AG09319 (cell line): ENCODE data around the gene ZNF473.
"Not testable (repeated sequence)": the region's sequence is repeated elsewhere in the genome, so short reads cannot be mapped to it uniquely, and the experiment has no call there.

ENCODE experiments used
- DNase-seq: peaks from one replicate; pipeline ENCODE4 v3.0.0-alpha.2; 2010; ENCODE audit warnings: low read depth; ENCODE audit errors: extremely low read depth
- TF ChIP-seq, protein P1 (sequence below): IDR thresholded peaks from 2 replicates; pipeline ENCODE4 v1.5.1; 2011; ENCODE audit warnings: low read depth, mild to moderate bottlenecking, inconsistent platforms, low read length, moderate library complexity

ZNF473 gene

DNA sequence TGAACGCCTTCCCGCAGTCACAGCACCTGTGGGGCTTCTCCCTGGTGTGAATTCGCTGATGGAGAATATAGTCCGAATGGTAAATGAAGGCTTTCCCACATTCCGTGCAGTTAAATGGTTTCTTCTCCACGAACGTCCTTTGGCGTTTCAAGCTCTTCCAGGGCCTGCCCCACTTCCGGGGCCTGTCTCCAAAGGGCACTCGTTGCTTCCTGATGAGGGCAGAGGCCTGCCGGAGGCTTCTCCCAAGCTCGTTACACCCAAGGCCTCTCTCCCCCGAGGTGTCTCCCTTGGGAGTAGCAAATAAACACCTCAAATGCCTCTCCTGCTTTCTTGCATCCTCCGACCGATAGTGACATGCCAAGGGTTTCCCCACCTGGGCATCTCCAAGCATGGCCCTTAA is 34.3 kb downstream of the ZNF473 start:
- TF ChIP-seq, protein P1, sequence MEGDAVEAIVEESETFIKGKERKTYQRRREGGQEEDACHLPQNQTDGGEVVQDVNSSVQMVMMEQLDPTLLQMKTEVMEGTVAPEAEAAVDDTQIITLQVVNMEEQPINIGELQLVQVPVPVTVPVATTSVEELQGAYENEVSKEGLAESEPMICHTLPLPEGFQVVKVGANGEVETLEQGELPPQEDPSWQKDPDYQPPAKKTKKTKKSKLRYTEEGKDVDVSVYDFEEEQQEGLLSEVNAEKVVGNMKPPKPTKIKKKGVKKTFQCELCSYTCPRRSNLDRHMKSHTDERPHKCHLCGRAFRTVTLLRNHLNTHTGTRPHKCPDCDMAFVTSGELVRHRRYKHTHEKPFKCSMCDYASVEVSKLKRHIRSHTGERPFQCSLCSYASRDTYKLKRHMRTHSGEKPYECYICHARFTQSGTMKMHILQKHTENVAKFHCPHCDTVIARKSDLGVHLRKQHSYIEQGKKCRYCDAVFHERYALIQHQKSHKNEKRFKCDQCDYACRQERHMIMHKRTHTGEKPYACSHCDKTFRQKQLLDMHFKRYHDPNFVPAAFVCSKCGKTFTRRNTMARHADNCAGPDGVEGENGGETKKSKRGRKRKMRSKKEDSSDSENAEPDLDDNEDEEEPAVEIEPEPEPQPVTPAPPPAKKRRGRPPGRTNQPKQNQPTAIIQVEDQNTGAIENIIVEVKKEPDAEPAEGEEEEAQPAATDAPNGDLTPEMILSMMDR, result no peak
- no peak for DNase-seq

DNA sequence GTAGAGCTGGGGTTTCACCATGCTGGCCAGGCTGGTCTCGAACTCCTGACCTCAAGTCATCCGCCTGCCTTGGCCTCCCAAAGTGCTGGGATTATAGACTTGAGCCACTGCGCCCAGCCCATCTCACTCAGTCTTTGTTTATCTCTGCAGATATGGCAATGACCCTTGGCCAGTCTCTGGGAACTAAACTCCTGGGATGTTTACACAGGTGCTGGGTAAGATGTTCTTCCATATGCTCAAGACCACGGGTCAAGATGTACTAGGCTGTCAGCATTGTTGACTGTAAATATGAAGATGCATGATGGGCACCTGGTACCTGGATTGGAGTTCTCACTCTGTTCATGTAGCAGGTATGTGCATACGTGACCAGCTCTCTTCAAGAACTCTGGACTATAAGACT is 35.8 kb downstream of the ZNF473 start:
- TF ChIP-seq, protein P1, result no peak
- no peak for DNase-seq

DNA sequence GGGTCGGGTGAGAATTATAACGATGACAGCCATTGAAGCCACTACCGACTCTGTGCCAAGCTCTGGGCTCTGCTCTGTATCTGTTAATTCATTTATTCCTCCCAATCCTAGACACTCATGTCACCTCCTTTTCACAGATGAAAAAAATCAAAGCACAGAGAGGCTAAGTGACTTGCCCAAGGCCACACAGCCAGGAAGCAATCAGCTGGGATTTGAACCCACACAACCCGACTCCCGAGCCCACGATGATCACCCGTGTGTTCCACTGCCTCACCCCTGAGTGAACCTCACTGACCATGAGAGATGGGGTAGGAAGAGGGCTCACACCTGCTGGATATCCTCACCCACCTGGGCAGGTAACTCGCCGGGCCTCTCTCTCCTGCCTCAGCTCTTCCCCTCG is 40.1 kb downstream of the ZNF473 start:
- DNase-seq, result no peak
- TF ChIP-seq, protein P1, result no peak

DNA sequence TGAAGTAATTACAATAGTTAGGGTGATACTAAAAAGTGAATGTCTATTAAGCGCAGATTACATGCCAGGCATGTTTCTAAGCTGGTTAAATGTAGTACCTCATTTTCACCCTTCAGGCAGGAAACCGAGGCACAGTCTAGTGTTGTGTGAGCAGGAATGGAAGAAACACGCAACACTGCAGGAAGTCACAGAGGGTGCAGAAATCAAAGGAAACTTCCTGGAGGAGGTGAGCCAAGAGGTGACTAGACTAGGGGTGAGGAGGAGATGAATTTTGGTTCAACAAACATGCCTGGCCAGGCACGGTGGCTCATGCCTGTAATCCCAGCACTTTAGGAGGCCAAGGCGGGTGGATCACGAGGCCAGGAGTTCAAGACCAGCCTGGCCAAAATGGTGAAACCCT is 41.8 kb downstream of the ZNF473 start:
- TF ChIP-seq, protein P1, result no peak
- no peak for DNase-seq

DNA sequence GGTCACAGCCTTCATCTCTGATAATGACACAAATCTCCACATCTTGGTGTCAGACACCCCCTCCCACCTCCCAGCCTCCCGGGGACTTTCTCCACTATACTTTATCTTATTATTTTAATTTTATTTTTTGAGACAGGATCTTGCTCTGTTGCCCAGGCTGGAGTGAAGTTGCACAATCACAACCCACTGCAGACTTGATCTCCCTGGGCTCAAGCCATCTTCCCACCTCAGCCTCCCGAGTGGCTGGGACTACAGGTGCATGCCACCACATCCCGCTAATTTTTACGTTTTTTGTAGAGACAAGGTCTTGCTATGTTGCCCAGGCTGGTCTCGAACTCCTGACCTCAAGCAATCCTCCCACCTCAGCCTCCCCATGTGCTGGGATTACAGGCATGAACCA is 42.6 kb downstream of the ZNF473 start:
- DNase-seq, result not testable (repeated sequence)

DNA sequence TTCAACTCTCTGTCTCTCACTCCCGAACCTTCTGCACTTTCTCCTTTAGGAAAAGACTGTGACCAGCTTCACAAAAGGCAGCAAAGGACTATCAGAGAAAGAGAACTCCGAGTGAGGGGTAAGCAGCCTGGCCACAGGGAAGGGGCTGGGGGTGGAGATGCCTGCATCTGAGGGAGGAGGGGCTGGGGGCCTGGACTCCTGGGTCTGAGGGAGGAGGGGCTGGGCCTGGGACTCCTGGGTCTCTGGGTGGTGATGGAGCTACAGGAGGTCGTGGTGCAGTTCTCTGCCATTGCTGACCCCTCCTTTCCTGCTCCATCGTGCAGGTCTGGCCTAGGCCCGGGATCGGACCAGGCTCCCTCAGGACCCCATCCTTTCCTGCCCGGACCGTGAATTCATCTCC is 49.3 kb downstream of the ZNF473 start:
- not testable (repeated sequence) for DNase-seq

DNA sequence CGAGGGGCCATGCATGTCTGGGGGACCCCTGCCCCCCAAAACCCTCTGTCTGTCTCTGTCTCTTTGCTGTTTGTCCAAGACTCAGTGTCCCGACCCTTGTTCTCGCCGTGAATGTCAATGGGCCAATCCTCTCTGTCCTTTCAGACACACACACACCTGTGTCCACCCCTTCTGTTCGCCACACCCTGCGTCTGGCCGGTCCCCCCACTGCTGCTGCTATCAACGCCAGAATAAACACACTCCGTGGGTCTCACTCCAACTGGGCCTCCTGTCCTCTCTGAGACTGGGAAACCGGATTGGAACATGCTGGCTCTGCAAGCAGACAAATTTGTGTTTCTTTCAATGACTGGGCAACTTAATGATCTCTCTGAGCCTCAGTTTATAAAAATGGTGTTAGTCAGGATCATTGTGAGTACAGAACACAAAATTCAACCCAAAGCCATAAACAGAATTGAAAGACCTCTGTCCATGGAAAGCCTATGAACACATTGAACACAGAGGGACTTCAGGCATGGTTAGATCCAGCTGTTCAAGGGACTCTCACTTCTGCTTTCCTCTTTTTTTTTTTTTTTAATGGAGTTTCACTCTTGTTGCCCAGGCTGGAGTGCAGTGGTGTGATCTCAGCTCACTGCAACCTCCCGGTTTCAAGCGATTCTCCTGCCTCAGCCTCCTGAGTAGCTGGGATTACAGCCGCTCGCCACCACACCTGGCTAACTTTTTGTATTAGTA is 50.0 kb downstream of the ZNF473 start:
- DNase-seq, result not testable (repeated sequence)

DNA sequence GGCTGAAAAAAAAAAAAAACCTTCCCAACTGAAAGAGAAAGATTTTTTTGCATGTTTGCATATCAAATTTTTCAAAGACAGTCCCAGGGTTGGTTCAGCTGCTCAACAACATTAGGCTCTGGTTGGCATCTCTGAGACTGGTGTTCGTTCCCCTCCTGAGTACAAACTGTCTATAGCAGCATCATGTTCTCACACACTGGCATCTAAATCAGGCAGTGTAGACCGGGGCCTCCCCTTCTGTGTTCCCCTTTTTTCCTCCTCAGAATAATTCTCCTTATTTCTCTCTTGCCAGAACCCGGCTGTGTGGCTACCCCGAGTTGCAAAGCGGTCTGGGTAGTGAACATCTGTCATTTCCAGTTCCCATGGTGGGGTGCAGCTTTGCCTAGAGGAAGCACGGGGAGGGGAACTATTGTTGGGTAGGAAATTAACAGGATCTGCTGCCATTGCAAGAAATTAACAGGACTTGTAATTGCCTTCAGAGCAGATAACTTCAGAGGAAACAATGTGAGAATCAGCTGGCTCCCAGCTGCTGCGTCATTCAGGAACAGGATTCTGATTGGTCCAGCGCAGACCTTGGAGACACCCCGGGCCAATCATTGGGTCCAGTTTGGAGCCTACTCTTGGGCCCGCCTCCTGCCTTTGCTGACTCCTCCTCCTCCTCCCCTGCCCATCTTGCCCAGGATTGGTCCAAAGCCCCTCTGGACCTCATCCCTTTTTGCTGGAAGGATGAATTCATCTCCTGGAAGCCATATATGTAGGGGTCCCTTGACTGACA is 51.0 kb downstream of the ZNF473 start:
- not testable (repeated sequence) for DNase-seq

DNA sequence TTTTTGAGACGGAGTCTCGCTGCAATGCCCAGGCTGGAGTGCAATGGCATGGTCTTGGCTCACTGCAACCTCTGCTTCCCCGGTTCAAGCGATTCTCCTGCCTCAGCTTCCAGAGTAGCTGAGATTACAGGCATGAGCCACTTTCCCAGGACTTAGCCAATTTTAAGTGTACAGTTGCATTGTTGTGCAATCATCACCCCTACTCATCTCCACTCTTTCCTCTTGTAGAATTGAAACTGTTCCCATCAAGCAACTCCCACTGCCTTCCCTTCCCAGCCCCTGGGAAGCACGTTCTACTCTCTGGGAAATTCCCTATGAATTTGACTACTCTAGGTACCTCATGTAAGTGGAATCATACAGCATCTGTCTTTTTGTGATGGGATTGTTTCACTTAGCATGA is 53.2 kb downstream of the ZNF473 start:
- not testable (repeated sequence) for DNase-seq

DNA sequence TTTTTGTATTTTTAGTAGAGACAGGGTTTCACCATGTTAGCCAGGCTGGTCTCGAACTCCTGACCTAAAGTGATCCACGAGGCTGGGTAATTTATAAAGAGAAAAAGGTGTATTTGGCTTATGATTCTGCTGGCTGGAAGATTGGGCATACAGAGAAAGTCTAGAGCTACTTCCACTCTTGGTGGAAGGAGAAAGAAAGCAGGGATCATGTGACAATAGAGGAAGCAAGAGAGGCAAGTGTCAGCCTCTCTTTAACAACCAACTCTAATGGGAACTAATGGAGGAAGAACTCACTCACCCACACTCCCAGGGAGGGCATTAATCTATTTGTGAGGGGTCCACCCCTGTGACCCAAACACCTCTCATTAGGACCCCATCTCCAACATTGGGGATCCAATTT is 58.6 kb downstream of the ZNF473 start:
- not testable (repeated sequence) for DNase-seq

DNA sequence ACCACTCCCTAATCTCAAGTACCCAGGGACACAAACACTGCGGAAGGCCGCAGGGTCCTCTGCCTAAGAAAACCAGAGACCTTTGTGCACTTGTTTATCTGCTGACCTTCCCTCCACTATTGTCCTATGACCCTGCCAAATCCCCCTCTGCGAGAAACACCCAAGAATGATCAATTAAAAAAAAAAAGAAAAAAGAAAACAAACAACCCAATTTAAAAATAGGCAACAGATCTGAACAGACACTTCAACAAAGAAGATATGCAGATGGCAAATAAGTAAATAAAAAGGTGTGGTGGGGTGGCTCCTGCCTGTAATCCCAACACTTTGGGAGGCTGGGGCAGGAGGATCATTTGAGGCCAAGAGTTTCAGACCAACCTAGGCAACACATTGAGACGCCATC is 61.3 kb downstream of the ZNF473 start:
- DNase-seq, result not testable (repeated sequence)

DNA sequence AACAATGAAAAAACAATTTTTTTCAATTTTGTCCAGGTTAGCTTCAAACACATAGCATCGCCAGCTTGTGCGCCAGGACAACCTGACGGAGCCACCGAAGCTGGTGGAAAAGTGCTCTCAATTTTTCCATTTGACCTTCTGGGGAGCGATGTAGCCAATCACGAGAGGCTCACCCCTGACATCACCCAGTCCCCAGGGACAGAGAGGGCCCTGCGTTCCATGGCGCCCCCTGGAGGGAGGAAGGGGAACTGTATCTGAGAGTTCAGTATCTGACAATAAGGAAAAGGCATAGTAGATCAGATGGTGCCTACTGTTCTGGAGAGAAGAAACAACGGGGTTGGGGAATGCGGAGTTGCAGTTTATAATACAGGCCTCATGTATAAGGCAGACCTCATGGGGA is 64.9 kb downstream of the ZNF473 start:
- DNase-seq, result not testable (repeated sequence)

DNA sequence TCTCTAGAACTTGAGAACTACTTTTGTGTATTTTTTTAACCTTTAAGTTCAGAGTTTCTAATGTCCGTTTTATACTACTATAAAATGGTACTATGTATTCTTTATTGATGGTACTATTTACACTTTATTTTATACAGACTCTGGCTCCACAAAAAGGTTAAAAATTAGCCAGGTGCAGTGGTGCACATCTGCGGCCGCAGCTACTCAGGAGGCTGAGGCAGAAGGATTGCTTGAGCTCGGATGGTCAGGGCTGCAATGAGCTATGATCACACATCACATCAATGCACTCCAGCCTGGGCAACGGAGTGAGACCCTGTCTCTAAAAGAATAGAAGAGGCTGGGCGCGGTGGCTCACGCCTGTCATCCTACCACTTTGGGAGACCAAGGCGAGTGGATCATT is 66.0 kb downstream of the ZNF473 start:
- not testable (repeated sequence) for DNase-seq

DNA sequence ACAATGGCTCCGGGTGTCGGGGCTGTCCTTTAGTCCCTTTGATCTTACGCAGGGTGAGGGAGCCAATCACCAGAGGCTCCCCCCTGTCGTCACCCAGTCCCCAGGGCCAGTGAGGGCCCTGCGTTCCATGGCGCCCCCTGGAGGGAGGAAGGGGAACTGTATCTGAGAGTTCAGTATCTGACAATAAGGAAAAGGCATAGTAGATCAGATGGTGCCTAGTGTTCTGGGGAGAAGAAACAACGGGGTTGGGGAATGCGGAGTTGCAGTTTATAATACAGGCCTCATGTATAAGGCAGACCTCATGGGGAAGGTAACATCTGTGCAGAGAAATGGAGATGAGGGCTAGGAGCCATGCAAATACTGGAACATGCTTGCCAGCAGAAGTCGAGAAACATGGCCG is 66.8 kb downstream of the ZNF473 start:
- DNase-seq, result not testable (repeated sequence)

DNA sequence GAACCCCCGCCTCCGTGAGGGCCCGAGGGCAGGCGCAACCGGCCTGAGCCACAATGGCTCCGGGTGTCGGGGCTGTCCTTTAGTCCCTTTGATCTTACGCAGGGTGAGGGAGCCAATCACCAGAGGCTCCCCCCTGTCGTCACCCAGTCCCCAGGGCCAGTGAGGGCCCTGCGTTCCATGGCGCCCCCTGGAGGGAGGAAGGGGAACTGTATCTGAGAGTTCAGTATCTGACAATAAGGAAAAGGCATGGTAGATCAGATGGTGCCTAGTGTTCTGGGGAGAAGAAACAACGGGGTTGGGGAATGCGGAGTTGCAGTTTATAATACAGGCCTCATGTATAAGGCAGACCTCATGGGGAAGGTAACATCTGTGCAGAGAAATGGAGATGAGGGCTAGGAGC is 72.1 kb downstream of the ZNF473 start:
- DNase-seq, result not testable (repeated sequence)

DNA sequence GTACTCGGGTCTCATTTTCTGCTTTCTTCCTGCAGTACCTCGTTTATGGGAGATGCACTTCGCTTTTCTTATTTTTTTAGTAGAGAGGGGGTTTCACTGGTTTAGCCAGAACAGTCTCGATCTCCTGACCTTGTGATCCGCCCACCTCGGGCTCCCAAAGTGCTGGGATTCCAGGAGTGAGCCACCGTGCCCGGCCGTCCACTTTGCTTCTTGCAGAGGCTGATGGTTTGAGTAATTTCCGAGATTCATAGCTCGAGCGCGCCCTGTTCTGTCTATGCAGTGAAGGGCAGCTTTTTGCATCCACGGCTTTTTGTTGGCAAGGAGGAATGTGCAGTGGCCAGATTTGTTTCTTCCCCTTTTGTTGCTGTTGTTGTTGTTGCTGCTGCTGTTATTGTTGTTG is 73.1 kb downstream of the ZNF473 start:
- DNase-seq, result not testable (repeated sequence)
